Nephron (organoid): ENCODE data around the gene ITM2A.

Experiments
- H3K27ac Mint-ChIP-seq, 3 experiments: 2 replicates each; pipeline ENCODE4 v1.8.0; 2020; ENCODE audit warnings: mixed read lengths in 3 of 3, mild to moderate bottlenecking in 2 of 3, moderate library complexity in 1 of 3
- H3K27me3 Mint-ChIP-seq: 2 replicates; pipeline ENCODE4 v1.8.0; 2021; ENCODE audit warnings: low read depth, mild to moderate bottlenecking, moderate library complexity, mixed read lengths
- H3K36me3 Mint-ChIP-seq: 2 replicates; pipeline ENCODE4 v1.8.0; 2020; ENCODE audit warnings: low read depth, mixed read lengths
- H3K4me1 Mint-ChIP-seq: 2 replicates; pipeline ENCODE4 v1.8.0; 2020; ENCODE audit warnings: mixed read lengths
- H3K4me3 Mint-ChIP-seq, 3 experiments: 2 replicates each; pipeline ENCODE4 v1.8.0; 2020; ENCODE audit warnings: mild to moderate bottlenecking in 3 of 3, mixed read lengths in 3 of 3, moderate library complexity in 2 of 3
- H3K9me3 Mint-ChIP-seq: 2 replicates; pipeline ENCODE4 v1.8.0; 2020; ENCODE audit warnings: mixed read lengths
- TF ChIP-seq, protein P1 (sequence below), 3 experiments: fragments of 200-600 bp; sonication (generic); IDR thresholded peaks; one replicate each; pipeline ENCODE4 v1.5.0; 2021; ENCODE audit warnings: antibody characterized with exemption in 3 of 3; ENCODE audit not compliant: unreplicated experiment in 3 of 3

ITM2A gene

DNA sequence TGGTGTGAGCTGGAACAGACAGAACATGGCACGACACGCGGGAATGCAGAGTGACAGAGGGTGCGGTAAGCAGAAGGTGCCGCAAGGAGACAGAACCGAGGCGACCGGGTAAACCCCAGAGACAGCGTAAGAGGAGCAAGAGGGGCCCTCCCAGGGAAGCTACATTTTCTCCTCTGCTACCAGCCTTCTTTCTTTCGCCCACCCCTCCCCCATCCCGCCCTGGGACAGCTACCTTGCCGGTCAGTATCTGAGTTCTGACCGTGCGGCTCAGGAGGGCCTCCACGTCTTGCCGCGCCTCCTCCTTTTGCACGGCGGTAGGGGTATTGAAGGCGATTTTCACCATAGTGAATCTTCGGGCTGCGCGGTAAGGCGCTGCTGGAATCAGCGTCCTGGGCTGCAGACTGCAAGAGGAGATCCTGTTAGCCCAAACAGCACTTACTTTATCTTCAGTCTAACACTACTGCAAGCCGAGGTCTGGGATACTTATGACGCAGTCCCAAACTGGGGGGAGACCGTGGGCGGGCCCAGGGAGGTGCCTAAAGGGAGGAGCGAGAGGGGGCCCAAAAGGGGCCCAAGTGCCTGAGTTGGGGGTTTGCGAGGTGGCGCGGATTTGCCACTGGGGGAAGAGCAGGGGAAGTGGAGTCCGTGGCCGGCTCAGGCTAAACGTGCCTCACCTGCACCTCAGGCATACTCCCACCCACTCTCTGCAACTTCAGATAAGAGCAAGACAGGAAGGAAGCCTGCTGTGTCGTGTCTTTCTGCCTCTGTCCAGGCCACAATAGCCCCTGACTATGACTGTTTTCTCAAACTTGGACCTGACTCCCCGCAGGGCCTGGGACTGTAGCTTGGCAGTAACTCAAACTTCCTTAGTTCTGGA lies at the start of gene ITM2A:
TSS of gene ITM2A (minus strand) at position 462 of the 877 bp plus-strand sequence. CDS start at position 343, 119 bp downstream.
- peak within 1 kb of the TSS; percentile 42 to 87 (median 86) for H3K27ac Mint-ChIP-seq
- no peaks in the 10 kb centered on the region for H3K9me3 Mint-ChIP-seq
- TF ChIP-seq, protein P1, sequence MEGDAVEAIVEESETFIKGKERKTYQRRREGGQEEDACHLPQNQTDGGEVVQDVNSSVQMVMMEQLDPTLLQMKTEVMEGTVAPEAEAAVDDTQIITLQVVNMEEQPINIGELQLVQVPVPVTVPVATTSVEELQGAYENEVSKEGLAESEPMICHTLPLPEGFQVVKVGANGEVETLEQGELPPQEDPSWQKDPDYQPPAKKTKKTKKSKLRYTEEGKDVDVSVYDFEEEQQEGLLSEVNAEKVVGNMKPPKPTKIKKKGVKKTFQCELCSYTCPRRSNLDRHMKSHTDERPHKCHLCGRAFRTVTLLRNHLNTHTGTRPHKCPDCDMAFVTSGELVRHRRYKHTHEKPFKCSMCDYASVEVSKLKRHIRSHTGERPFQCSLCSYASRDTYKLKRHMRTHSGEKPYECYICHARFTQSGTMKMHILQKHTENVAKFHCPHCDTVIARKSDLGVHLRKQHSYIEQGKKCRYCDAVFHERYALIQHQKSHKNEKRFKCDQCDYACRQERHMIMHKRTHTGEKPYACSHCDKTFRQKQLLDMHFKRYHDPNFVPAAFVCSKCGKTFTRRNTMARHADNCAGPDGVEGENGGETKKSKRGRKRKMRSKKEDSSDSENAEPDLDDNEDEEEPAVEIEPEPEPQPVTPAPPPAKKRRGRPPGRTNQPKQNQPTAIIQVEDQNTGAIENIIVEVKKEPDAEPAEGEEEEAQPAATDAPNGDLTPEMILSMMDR (IDR thresholded peaks at IDR 0.05; ENCODE audit: unreplicated experiment in 3 of 3) = no peak
- H3K27me3 Mint-ChIP-seq = no peaks in the 10 kb centered on the region
- peak within 1 kb of the TSS; percentile 83 to 95 (median 88) for H3K4me3 Mint-ChIP-seq
- H3K36me3 Mint-ChIP-seq = no peaks in the 10 kb centered on the region
- H3K4me1 Mint-ChIP-seq = peaks cover 16% of the 10 kb centered on the region

DNA sequence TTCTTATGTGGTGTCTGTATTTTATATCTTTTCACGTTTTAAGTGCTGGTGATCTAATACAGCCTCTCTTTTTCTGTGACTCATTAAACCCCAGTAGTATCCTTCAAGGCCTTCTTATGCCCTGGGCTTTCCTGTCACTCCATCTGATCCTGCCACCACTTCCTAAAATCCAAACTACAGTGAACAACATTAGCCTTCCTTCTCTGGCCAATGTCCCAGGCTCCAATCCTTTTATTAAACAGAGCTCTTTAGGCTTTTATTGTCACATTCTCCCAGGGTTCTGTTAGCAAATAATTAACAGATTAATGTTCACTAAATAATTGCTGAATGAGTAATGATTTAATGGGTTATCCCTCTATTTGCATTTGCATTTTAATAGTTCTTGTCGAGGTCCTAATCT lies 47.9 kb upstream of the ITM2A start:
- H3K36me3 Mint-ChIP-seq = no peaks in the 10 kb centered on the region
- no peak overlapping the region for H3K4me3 Mint-ChIP-seq
- TF ChIP-seq, protein P1 (IDR thresholded peaks at IDR 0.05; ENCODE audit: unreplicated experiment in 3 of 3) = no peak
- H3K27me3 Mint-ChIP-seq = no peaks in the 10 kb centered on the region
- peak overlapping the region; percentile 35 to 78 (median 64) for H3K27ac Mint-ChIP-seq
- H3K9me3 Mint-ChIP-seq = no peaks in the 10 kb centered on the region
- H3K4me1 Mint-ChIP-seq = peaks cover 21% of the 10 kb centered on the region

DNA sequence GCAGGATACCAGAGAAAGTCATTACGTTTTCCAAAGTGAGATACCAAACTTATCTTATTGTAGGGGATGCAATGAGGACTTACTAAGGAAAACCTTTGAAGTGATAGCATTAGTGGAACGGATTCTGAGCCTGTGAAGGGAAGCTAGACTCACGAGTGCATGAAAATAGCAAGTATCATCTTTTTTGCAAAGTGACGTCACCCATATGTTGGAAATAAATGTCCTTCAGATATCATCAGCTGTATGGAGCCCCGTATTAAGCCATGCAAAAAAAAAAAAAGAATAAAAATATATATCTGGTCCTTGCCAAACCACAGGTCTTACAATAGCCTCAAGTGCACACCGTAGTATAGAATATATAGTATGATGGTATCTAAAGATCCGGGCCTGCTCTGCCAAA lies 46.8 kb upstream of the ITM2A start:
- Mint-ChIP-seq H3K4me3 (no peak overlapping the region), H3K36me3 (no peaks in the 10 kb centered on the region), H3K27me3 (no peaks in the 10 kb centered on the region), H3K9me3 (no peaks in the 10 kb centered on the region), H3K4me1 (peaks cover 22% of the 10 kb centered on the region), H3K27ac (no peak overlapping the region)
- TF ChIP-seq, protein P1 (IDR thresholded peaks at IDR 0.05; ENCODE audit: unreplicated experiment in 3 of 3) = no peak

DNA sequence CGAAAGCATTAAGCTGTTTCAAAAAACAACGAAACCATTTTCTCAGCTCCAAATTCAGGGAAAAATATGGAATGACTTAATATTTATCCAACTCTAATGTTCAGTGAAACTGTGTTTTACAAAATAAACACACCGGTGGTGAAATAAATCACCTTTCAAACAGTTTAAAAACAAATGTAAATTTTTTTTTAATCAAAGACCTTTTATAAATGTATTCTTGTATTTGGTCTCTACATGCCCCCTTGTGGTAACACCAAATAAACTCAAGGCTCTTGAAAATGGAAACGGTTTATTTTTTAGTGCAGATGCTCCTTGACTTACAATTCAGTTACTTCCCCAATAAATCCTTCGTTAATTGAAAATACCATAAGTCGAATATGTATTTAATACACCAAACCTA lies 45.8 kb upstream of the ITM2A start:
- Mint-ChIP-seq H3K27me3 (no peaks in the 10 kb centered on the region), H3K9me3 (no peaks in the 10 kb centered on the region), H3K36me3 (no peaks in the 10 kb centered on the region), H3K27ac (peak overlapping the region in 1 of 3 experiments; percentile 55), H3K4me3 (peak overlapping the region in 1 of 3 experiments; percentile 59), H3K4me1 (peaks cover 22% of the 10 kb centered on the region)
- TF ChIP-seq, protein P1 (IDR thresholded peaks at IDR 0.05; ENCODE audit: unreplicated experiment in 3 of 3) = peak; percentile 28 to 50 (median 33)

DNA sequence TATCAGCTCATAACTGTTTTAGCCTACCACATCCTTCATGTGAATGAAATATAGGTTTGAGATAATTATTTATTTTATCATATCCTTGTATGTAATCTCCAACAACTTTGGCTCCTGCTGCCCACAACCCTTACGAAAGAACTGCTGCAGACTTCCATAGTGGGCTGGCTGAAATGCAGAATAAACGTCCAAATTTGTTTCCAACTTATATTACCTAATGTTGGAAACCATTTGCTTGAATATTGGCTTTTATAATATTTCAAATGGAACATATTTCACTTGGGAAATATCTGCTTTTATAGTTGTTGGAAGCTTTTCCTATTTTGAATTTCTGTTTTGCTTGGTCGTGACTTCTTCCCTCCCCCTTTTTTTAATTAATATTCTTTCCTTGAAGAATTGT lies 45.0 kb upstream of the ITM2A start:
- no peaks in the 10 kb centered on the region for H3K9me3 Mint-ChIP-seq
- no peaks in the 10 kb centered on the region for H3K27me3 Mint-ChIP-seq
- H3K27ac Mint-ChIP-seq = peak overlapping the region in 1 of 3 experiments; percentile 55
- H3K4me3 Mint-ChIP-seq = peak overlapping the region in 1 of 3 experiments; percentile 16
- TF ChIP-seq, protein P1 (IDR thresholded peaks at IDR 0.05; ENCODE audit: unreplicated experiment in 3 of 3) = no peak
- no peaks in the 10 kb centered on the region for H3K36me3 Mint-ChIP-seq
- H3K4me1 Mint-ChIP-seq = peaks cover 22% of the 10 kb centered on the region
